T47D (cell line): ENCODE measurements around the gene DLGAP4.

ENCODE experiments used
- DNase-seq, 2 experiments: peaks; one replicate each; pipeline versions ENCODE4 v3.0.0 to v3.0.0-alpha.2; 2011 to 2012; ENCODE audit warnings: low read depth in 1 of 2, low spot score in 1 of 2
- JUND ChIP-seq: IDR thresholded peaks from 2 replicates; pipeline ENCODE4 v1.6.1; 2012; ENCODE audit warnings: low read depth
- in situ Hi-C: cut with HindIII; loops from 2 replicates; pipeline ENCODE4 v1.10.0; 2016; ENCODE audit warnings: low sequenced_read_pairs, low pct_unique_long_range_greater_than_20kb

Gene DLGAP4

DNA sequence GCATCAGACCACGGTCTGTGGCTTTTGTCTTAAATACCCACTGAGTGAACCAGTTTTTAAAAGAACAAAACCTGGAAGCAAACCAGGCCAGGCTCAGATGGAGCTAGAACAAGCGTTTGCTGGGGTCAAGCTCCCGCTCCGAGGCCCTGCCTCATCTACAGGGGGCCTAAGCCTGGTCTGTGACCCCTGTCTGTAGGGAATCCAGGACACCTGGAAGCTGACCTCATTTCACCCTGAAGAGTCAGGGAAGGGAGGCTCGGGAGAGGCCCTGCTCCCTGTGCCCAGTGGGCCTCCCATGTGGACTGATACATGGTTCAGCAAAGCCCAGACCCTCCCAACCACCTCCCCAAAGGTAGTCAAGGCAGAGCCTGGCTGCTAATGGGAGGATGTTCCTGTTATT, 26.8 kb upstream of the DLGAP4 start:
- in situ Hi-C loops, result no loop called here
- no peak for DNase-seq
- TF ChIP-seq JUND, result no peak

DNA sequence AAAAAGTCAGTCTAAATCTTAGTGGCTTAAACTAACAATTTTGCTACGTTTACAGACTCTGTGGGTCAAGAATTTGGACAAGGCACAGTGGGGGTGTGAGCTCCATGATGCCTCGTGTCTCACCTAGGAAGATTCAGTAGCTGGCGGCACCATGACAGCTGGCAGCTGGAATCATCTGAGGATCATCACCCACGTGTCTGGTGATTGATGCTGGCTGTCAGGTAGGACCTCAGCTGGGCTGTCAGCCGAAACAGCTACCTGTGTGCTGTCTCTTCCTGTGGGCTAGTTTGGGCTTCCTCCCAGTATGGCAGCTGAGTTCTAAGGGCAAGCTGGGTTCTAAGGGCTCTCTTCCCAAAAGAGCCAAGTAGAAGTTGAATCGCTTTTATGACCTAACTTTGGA, 26.4 kb upstream of the DLGAP4 start:
- no peak for TF ChIP-seq JUND
- in situ Hi-C loops, result no loop called here
- no peak for DNase-seq

- DNase-seq, result no peak
- TF ChIP-seq JUND, result no peak
- in situ Hi-C loops, result no loop called here
Observed at GRCh38 chr20:36281785-36282380, 24.3 kb upstream of the DLGAP4 start.

- no peak for DNase-seq
- no peak for TF ChIP-seq JUND
- in situ Hi-C loops, result no loop called here
Observed at GRCh38 chr20:36284751-36285150, 21.4 kb upstream of the DLGAP4 start.

DNA sequence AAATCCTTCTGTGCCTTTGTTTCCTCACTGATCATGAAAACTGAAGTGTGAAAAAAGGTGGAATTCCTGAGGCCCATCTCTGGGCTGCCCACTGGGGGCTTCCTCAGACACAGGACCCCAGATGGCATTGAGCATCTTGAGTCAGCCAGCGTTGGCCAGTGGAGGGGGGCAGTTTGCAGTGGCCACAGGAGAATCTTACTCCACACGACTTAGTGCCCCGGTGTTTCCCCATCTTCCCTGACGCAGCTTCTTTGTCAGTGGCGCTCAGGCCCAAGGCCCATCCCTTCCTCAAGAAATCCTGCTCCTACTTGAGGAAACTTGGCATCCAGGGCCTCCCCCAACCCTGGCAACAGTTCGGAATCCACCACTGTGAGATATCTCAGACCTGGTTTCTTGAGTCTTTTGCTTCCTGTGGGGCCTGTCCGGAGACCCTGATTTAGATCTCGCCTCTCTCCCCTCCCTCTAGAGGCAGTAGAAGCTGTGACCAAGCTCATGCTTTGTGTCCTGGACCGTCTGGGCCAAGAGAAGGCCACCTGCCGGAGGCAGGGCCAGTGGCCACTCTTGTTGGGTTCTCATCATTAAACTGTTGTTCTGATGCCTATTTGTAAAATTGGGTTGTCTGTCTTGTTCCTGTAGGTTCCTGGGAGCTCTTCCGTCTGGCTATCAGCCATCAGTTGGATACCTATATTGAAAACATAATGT, 20.2 kb upstream of the DLGAP4 start:
- no peak for TF ChIP-seq JUND
- DNase-seq, result no peak
- in situ Hi-C loops, result no loop called here

DNA sequence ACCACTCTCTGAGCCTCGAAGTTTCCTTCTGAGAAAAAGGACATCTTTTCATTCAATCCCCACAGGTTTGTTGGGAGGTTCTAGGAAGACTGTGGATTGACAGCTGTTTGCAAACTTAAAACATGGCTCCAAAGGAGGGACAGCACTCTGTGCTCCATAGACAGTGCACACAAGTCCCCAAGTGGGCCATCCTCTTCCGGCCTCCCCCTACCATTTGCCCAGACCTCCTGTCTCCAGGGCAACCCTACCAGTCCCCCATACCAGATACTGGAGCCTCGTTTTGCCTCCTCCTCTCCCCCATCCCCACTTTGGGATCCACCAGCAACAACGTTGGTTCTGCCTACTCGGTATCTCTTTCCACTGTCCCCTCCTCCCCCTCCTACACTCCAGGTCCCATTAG, 8.5 kb upstream of the DLGAP4 start:
- in situ Hi-C loops, result no loop called here
- TF ChIP-seq JUND, result no peak
- DNase-seq, result no peak

- in situ Hi-C loops, result no loop called here
Observed at GRCh38 chr20:36298061-36298460, 8.1 kb upstream of the DLGAP4 start.

DNA sequence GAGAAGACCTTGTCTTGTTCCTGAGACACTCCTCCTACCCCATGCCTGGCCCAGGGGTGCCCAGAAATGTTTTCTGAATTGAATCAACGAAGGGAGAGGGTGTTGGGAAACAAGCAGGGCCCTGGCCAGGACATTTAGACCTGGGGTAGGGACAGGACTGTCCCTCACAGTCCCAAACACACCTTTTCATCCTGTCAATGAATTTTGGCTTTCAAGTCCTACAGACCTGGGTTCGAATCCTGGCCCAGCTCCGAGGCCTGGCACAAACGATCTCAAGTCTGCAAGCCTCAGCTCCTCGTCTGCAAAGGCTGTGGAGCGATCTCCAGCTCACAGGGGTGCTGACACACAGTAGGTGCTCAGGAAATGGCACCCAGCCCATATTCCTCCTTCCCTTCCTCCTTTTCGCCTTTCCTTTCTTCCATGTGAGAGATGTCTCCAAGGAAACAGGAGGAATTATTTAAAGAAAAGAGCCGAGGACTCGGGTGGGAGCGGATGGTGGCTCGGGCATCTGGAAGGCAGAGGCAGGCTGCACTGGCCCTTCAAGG, 7.3 kb upstream of the DLGAP4 start:
- no peak for DNase-seq
- no peak for TF ChIP-seq JUND
- in situ Hi-C loops, result no loop called here

More at GRCh38 chr20:36298061-36298460, 8.1 kb upstream of the DLGAP4 start:
- DNase-seq, result no peak
- TF ChIP-seq JUND, result no peak

DNA sequence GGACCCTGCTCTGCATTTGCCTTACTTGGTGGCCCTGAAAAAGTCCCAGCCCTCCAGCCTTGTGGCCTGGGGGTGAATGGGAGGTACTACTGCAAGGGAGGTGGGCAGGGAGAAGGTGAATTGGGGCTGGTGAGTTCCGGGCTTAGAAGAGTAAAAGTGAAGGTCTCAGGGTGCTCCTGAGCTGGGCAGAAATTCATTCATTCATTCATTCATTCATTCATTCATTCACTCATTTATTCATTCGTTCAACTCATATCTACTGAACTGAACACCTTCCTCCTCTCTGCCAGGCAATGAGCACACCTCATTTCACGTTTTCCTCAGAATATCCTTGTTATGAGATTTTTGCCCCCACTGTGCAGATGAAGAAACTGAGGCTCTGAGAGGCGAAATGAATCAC, 6.7 kb upstream of the DLGAP4 start:
- TF ChIP-seq JUND, result no peak
- in situ Hi-C loops, result no loop called here
- DNase-seq, result no peak

- no peak for TF ChIP-seq JUND
- DNase-seq, result no peak
- in situ Hi-C loops, result no loop called here
Observed at GRCh38 chr20:36301359-36302119, 4.6 kb upstream of the DLGAP4 start.

DNA sequence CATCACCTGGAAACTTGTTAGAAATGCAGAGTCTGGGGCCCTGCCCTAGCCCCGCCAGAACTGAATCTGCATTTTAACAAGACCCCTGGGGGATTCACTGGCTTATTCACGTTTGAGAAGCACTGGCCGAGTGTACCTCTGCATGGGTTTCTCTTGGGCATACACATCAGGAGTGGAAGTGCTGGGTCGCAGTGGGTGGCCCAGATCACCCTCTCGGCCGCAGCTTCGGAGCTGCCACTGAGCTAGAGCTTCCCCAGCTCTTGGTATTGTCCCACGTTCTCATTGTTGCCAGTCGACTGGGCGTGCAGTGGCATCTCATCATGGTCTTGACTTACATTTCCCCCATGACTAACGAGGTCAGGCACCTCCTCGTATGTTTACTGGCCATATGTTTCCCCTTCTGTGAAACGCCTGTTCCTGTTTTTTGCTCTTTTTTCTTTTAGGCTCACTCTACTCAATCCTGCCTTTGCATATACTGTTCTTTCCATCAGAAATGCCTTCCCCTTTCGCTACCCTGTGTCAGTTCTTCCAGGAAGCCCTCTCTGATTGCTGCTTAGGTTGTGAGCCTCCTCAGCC, 3.0 kb upstream of the DLGAP4 start:
- in situ Hi-C loops, result no loop called here
- no peak for TF ChIP-seq JUND
- no peak for DNase-seq

DNA sequence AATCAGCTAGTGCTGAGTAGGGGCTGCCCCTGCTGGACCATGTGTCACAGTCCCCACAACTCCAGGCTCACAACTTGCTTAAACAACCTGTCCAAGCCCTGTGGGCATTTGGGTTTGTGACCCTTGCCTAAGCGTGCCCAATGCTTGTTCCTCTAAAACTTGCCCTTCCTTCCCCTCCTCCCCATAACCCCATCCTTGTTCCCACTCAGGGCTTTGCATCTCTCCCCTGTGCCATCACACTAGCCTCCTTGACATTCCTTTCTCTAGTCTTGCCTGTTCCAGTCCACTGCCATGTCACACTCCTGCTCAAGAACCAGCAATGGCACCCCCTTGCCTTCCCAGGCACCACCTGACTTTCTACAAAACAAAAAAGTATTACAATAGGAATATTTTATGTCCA, 2.3 kb upstream of the DLGAP4 start:
- TF ChIP-seq JUND, result no peak
- in situ Hi-C loops, result no loop called here
- no peak for DNase-seq
